Activated naive CD8-positive, alpha-beta T cell treated with anti-CD3 and anti-CD28 coated beads, Interleukin-2, amount 50 U/mL, for 16 hours (primary cell): ENCODE data around the gene TLR9.
"Not testable (repeated sequence)": the region's sequence is repeated elsewhere in the genome, so short reads cannot be mapped to it uniquely, and the experiment has no call there.

ENCODE experiments used
- DNase-seq: peaks from one replicate; pipeline ENCODE4 v3.0.0-alpha.2; 2020; ENCODE audit warnings: low read depth, low spot score

Gene TLR9

DNA sequence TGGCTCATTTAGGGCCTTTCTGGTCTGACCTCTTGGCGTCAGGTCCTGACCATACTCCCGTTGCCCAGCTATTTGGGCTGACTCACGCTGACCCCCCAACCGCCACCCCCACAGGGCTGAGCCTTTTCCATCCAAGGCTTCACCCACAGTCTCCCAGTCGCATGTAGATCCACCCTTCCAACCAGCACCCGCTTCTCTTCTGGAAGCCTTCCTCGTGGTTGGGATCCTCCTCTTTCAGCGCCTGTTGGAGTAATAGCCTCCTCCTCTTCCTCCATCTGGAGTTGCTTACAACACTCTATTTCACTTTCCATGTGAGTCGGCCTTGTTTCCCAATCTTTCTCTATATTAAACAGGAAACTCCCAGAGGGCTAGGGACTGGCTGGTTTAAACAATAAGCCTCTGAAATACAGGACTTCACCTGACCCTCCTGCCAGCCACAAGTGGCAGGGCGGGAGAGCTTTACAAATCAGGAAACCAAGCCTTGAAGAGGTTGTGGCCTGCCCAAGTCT, 29.6 kb downstream of the TLR9 start:
- no peak for DNase-seq

DNA sequence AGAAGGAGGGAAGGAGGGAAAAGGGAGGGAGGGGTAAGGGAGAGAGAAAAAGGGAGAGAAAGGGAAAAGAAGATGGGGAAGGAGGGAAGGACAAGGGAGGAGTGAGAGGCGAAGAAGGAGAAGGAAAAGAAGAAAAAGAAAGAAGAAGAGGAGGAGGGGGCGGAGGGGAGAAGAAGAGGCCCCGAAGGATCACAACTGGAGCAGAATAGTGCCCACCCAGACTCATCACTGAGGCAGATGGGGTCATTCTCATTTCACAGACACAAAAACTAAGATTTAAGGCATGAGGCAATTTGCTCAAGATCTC, 30.2 kb downstream of the TLR9 start:
- DNase-seq, result no peak

DNA sequence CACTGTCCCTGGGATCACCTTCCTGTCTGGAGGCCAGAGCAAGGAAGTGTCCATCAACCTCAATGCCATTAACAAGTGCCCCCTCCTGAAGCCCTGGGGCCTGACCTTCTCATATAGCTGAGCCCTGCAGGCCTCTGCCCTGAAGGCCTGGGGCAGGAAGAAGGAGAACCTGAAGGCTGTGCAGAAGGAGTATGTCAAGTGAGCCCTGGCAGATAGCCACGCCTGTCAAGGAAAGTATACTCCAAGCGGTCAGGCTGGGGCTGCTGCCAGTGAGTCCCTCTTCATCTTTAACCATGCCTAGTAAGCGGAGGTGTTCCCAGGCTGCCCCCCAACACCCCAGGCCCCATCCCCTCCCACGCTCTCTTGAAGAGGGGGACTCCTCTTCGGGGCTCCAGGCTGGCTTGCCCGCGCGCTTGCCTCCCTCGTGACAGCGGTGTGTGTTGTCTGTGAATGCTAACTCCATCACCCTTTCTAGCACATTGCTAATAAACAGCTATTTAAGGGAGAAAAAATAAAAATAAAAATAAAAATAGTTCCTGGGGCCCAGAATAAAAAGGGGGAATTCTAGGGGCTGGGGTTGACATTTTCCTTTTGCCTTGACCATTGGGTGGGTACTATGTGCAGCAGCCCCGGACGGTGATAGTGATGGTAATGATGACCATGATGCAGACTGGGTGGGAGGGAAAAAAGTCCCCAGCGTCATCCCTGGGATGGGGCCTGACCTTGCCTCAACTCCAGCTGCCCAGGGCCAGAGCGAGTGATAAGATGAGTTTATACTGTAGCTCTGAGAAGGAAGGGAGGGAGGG, 30.8 kb downstream of the TLR9 start:
- DNase-seq, result no peak

DNA sequence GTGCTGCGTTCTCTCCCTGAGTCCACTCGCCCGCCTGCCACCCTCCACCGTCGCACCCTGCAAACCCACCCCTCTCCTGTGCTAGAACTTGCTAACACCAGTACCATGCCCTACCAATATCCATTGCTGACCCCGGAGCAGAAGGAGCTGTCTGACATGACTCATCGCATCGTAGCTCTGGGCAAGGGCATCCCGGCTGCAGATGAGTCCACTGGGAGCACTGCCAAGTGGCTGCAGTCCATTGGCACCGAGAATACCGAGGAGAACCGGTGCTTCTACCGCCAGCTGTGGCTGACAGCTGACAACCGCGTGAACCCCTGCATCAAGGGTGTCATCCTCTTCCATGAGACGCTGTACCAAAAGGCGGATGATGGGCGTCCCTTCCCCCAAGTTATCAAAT, 32.4 kb downstream of the TLR9 start:
- no peak for DNase-seq

DNA sequence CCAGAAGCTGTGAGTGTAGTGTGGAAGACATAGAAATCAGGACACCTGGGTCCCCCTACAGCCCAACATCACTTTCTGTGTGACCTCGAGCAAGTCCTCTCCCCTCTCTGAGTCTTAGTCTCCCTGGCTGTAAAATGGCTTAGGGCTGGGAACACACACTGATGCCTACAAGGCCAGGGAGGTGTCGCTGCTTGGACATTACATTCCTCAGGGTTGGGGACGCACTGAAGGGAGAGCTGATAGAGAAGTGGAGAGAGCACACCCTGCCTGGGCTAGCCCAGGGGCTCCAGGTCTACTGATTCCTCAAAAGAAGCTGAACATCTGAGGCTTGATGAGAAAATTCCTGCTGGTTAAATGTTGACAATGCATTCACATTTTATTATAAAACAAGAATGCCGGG, 33.8 kb downstream of the TLR9 start:
- no peak for DNase-seq

DNA sequence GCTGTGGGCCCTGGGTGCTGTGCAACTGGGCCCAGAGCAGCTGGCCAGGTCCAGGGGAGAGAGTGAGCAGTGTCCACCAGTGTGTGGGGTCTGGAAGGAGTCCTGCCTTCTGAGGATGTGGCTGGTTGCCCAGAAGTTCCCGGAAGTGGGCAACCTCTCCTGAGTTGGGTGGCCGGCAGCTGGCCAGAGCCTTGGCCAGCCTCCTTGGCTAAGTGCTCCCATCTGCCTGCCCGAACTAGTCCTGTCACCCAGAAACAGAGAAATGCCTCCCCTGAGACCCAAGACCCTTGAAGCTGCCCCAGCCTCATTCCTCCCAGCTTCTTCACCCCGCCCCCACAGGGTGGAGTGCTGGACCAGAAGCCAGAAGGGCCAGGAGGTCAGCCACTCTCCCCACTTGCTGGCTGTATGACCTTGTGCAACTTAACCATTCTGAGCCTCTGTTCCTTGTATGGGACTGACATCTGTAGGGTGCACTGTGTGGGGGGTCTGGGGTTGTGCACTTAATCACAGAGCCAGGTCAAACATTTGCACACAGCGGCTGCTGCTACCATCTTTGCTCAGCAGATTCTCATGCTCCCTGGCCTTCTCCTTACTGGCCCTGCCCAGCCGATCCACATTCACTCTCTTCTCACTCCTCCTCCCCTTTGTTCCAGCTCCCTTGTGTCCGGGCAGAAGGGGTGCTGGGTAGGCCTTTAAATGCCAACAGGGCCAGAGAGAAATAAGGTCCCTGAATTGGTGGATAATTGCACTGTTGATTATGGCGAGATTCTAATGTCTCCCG, 35.0 kb downstream of the TLR9 start:
- DNase-seq, result no peak

DNA sequence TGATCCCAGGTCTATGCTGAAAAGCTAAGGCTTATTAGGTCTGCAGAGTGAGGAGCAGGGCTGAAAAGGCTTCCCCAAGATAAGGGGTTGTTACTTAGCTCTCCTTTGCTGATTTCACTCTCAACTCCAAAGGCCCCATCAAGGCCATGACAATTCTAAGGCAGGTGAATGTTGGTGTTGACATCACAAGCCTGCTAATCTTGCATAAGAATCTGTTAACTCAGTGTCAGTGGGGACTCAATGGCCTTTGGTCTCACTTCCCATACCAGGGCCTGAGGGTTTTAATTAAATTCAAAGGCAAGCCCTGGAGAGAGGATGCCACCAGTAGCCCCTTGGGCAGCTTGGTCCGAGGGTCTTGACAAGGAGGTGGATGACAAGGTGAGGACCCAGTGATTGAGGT, 36.9 kb downstream of the TLR9 start:
- no peak for DNase-seq

DNA sequence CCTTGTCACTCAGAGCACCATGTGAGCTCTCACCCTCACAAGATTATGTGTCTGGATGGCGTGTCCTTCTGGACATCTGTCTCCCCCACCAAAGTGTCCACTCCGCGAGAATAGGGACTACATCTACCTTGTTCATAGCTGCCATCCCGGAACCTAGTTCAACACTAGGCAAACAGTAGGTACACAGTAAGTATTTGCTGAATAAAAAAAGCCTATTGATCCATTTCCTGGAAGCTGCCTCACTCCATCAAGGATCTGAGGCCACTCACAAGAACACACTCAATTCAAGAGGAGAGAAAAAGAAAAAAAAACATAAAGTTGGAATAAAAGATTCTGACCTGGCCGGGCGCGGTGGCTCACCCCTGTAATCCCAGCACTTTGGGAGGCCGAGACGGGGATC, 38.7 kb downstream of the TLR9 start:
- no peak for DNase-seq

DNA sequence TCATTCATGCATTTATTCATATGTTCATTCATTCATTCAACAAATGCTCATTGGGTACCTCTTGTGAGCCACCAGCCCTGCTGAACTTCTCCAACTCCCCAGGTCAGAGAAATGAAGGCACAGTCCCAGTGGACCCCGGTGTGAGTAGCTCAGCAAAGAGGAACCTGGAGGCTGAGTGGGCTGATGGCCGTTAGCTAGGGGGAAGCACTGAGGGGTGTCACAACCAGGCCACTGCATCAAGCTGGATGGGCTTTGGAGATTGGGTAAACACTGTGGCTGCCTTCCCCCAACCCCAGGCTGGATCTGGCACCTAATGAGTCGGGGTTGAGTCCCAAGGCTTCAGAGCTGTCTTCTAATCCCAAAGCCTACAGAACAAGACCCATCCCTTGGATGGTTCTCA, 39.6 kb downstream of the TLR9 start:
- no peak for DNase-seq

DNA sequence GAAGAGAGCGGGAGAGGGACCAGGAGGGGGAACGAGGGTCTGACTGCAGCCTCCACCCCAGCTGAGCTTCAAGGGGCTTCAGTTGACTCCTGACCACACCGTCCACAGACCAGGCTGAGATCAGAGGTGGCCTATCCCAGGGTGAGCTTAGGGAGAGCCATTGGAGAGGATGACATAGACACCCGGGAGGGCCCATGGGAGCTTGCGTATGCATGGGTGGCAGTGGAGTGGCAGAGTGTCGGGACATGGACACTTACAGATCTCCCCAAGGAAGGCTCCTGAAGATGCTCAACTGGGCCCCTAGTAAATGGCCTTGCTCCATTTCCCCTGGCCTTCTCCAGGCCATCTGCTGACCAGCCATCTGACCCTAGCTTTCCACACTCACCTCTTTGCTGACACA, 40.1 kb downstream of the TLR9 start:
- no peak for DNase-seq

DNA sequence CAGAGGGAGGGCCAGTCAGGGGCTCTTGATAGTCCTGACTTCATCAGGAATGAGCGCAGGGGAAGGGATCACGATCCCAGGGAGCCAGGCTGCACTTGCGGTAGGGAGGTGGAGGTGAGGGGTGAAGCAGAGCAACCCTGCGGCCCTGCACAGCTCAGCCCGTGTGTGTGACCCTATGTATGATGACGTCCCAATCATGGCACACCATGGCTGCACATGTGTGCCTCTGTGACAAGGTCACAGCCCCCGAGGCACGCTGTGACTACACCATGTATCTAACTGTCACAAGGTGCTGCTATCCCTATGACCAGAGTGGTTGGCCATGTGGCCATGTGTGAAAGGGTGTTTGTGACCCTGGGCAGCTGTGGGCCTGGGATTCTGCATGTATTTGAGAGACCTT, 40.8 kb downstream of the TLR9 start:
- DNase-seq, result no peak

DNA sequence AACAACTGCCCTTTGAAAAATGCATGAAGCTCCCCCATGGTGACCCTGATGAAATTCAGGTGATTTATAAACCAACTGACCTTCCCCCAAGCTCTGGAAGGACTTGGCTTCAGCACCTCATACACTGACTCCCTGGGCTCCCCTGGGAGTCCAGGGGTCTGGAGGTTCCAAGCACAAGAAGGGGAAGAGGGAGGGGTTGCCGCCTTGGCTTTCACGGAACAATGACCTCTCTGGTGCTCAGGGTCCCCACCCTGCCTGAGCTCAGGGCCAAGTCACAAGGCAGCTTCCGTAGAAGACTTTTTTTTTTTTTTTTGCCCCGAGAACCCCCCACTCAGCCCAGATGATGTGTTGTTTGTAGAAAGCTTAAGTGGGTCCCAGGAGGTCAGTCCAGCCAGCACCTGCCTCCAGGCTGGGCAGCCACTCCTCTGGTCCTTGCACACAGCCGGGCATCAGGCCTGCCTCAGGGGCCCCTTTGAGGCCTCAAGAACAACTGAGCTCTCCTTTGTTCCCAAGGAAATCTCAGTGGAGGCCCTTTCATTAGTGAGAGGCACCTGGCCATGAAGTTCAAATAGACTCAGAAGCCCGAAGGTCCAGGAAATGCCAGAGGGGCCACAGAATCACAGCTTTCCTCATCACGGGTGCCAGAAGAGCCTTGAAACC, 41.5 kb downstream of the TLR9 start:
- DNase-seq, result no peak

DNA sequence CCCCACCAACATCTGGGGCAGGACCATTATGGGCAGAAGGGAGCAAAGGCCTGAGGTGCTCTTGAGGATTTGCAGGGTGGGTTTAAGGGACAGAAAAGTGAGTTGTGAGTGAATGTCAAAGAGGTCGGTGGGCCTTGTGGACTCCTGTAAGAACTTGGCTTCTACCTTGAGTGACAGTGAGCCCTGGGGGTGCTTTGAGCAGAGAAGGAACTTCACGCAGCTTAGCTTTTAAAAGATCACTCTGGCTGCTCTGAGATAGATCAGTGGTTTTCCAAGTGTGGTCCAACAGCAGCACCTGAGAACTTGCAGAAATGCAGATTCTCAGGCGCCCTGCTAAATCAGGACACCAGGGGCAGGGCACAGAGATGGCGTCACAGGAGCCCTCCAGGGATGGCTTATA, 42.8 kb downstream of the TLR9 start:
- no peak for DNase-seq

DNA sequence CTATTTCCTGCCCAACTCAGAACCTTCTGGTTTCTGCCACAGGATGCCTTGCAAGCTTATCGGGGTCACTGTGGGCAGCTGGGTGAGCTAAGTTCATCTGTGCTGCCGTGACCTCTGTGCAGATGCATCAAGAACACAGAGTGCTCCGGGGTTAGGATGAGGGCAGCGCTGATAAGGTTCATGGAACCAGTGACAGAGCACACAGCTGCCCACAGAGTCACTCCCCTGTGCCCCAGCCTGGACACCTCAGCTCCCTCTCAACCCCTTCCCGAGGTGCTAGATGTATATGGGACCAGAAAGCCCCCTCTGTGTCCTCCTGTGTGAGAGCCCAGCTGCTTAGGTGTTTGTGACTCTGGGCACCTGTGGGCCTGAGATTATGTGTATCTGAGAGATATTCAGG, 43.2 kb downstream of the TLR9 start:
- no peak for DNase-seq

DNA sequence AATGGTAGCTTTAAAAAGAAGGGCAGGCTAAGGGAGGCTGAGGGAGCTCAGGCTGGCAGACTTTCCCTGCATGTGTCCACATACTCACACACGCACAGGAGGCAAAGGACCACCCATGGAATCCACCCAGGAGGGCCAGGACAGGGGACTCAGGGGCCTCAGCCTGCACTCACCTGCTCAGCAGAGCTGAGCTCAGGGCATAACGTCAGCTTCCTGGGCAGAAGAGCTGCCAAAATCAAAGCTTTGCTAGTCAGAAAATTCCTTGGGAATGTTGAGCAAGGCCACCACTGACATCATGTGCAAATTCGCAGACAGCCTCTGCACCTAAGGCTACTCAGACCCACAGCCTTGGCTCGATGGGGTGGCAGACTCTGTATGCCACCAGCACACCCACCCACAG, 43.9 kb downstream of the TLR9 start:
- DNase-seq, result no peak

DNA sequence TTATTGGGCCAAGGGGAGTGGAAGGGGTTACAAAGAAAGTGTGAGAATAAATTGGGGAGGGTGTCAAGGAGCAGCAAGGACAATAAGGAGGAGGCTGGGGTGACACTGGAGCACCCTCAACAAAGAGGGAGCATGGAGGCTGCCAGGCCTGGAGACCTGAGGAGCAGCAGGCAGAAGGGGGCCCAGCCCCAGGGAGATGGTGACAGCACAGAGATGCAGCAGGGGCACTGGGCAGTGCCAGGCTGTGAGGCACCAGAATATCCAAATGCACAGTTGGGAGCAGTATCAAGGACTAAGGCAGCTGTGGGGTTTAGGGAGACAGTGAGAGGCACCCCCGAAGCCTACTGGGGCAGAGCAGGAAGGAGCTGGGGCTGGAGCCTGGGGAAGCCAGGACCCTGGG, 46.9 kb downstream of the TLR9 start:
- DNase-seq, result no peak

DNA sequence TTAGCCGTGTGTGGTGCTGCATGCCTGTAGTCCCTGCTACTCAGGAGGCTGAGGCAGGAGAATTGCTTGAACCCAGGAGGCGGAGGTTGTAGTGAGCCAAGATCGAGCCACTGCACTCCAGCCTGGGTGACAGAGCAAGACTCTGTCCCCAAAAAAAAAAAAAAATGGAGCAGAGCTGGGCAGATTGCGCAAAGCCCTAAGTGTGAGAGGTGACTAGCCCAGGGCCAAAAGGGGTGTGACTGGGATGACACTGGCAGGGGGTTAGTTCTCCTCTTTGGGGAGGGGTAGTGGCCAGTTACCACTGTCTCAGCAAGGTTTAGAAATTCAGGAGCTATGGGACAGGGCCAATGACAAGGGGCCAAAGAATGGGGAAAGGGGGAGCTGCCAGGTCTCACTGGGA, 47.3 kb downstream of the TLR9 start:
- DNase-seq, result not testable (repeated sequence)

DNA sequence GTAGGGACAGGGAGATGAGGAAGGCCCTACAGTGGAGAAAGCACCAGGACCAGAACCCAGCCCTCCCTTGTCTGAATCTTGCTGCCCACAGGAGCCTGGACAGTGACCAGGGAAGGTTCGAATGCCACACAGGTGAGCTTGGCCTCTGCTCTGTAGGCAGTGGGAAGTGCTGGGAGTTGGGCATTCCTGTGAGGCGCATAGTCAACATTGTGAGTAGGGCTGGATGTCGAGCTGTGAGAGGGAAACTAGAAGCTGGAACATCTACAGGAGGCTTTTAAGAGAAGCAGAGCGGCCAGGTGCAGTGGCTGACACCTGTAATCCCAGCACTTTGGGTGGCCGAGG, 47.8 kb downstream of the TLR9 start:
- DNase-seq, result no peak

DNA sequence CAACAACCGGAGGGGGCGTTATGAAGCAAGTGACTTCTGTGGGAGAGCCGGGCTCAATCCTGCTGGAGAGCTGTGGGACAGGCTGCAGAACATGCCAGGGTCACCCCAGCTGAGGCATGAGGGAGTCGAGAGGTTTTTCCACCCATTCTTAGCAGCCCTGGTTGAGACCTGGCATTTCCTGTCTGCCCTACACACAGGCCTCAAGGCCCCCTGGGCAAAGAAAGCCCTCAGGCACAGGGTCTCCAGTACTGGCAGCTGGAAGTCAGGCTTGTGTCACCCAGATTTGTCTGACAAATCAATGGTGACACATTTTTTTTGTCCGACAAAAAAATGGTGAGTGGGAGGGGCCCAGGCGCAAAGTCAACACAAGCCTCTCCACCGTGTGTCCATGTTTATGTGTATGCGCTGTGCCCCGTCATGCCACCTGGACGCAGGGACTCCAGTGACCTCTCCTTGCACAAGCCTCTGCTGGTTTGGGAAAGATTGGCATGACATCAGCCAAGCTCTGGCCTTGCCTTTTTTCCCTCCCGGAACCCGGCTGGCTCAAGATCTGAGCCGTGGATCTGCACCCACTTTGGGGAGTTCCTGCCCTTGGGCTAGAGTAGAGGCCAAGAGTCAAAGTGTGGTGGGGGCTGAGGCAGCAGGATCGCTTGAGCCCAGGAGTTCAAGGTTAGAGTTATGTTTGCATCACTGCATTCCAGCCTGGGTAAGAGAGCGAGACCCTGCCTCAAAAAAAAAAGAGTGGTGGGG, 48.3 kb downstream of the TLR9 start:
- DNase-seq, result no peak

DNA sequence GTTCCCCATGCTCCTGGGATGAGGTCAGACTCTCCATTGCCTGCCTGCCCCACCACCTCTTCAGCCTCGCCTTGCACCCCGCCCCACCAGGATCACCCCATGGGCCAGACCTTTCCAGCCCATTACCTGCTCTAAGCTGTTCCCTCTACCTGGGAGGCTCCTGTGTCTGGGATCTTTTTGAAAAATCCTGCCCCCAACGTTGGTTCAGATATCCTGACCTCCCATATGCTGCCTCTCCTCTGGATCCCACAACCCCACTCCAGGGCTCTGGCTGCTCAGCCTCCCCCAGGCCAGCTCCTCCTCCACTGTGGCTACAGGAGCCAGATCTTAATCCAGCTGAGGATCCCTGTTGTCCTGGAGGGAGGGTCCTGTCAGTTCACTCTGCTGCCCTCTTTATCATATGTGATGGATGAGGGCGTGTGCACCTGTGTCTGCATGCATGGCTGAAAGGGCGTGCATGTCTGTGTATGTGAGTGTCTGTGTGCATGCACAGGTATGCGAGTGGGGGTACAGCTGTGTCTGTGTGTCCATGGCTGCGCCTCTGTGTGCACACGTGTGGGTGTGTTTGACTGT, 49.2 kb downstream of the TLR9 start:
- no peak for DNase-seq

DNA sequence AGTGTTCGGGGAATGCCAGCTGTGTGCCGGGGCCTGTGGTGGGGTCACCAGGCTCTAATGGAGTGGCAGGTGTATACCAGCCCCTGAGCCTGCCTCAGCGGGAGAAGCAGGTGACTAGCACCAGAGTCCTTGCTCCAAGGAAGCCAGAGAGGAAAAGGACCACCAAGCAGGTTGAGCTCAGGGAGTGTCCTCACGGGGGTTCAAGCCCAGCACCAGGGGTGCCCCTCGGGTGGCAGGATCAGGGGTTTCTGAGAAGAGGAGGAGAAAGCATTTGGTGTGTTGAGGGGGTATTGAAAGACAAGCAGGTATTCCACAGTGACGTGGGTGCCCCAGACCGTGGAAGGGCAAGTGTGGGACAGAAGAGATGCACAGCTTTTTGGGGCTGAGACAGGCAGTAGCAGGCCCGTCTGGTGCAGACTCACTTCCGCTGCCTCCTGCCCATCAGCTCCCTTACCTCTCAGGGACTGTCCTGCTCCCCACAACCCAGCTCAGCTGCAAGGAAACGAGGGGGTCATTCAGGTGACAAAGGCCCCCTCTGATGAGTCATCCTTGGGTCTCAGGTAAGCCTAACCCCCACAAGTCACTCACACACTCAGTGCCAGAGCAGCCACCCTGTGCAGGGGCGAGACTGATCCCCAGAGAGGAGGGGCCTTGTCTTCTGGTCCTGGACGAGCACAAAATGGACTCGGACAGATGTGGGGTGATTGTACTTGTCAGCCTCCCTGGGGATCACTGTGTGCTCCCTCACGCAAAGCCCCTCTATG, 49.8 kb downstream of the TLR9 start:
- DNase-seq, result no peak
